ENCODE measurements around the gene ARHGAP40. TPM values are rescaled to one million over a fixed set of nuclear protein-coding genes. Genes with fewer than 3 reads are reported as not detected.

Gene ARHGAP40
- total and polyA plus RNA-seq, 9 of the 15 experiments (the other 6 are each of a cell fraction or from before 2014, with no cell fraction given): not detected

- TF ChIP-seq PTBP1 (IDR thresholded peaks at IDR 0.05; ENCODE audit: low read depth, low read length) (no peak), KLF10 (CRISPR knock-in tag; IDR thresholded peaks at IDR 0.05) (no peak), BHLHE40 (IDR thresholded peaks at IDR 0.05; ENCODE audit: low read length) (no peak), ZNF551 (CRISPR knock-in tag; IDR thresholded peaks at IDR 0.05) (no peak), ERF (CRISPR knock-in tag; IDR thresholded peaks at IDR 0.05) (no peak), MECOM (CRISPR knock-in tag; IDR thresholded peaks at IDR 0.05) (no peak), MBD2 (IDR thresholded peaks at IDR 0.05; ENCODE audit: borderline replicate concordance, low read depth) (peak; percentile 49; the same call in 1 of the 2 replicates), ZNF583 (CRISPR knock-in tag; IDR thresholded peaks at IDR 0.05) (no peak), ZNF512 (tag; IDR thresholded peaks at IDR 0.05) (no peak), CXXC5 (CRISPR knock-in tag; IDR thresholded peaks at IDR 0.05) (peak; percentile 76), MAFK (IDR thresholded peaks at IDR 0.05; ENCODE audit: low read length) (no peak), E4F1 (CRISPR knock-in tag; IDR thresholded peaks at IDR 0.05; ENCODE audit: borderline replicate concordance) (no peak), ZNF408 (CRISPR knock-in tag; IDR thresholded peaks at IDR 0.05; ENCODE audit: low read depth) (no peak), FOS (IDR thresholded peaks at IDR 0.05; ENCODE audit: extremely low read depth, insufficient read length) (no peak), DMBX1 (CRISPR knock-in tag; IDR thresholded peaks at IDR 0.05; ENCODE audit: borderline replicate concordance) (no peak), HNRNPUL1 (IDR thresholded peaks at IDR 0.05; ENCODE audit: low read length) (no peak), KLF1 (tag; IDR thresholded peaks at IDR 0.05) (no peak), PCBP1 (IDR thresholded peaks at IDR 0.05; ENCODE audit: low read depth, low read length, poor library complexity, severe bottlenecking) (no peak)
- TF ChIP-seq, protein P1, sequence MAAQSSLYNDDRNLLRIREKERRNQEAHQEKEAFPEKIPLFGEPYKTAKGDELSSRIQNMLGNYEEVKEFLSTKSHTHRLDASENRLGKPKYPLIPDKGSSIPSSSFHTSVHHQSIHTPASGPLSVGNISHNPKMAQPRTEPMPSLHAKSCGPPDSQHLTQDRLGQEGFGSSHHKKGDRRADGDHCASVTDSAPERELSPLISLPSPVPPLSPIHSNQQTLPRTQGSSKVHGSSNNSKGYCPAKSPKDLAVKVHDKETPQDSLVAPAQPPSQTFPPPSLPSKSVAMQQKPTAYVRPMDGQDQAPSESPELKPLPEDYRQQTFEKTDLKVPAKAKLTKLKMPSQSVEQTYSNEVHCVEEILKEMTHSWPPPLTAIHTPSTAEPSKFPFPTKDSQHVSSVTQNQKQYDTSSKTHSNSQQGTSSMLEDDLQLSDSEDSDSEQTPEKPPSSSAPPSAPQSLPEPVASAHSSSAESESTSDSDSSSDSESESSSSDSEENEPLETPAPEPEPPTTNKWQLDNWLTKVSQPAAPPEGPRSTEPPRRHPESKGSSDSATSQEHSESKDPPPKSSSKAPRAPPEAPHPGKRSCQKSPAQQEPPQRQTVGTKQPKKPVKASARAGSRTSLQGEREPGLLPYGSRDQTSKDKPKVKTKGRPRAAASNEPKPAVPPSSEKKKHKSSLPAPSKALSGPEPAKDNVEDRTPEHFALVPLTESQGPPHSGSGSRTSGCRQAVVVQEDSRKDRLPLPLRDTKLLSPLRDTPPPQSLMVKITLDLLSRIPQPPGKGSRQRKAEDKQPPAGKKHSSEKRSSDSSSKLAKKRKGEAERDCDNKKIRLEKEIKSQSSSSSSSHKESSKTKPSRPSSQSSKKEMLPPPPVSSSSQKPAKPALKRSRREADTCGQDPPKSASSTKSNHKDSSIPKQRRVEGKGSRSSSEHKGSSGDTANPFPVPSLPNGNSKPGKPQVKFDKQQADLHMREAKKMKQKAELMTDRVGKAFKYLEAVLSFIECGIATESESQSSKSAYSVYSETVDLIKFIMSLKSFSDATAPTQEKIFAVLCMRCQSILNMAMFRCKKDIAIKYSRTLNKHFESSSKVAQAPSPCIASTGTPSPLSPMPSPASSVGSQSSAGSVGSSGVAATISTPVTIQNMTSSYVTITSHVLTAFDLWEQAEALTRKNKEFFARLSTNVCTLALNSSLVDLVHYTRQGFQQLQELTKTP (IDR thresholded peaks at IDR 0.05; ENCODE audit: low read depth in 1 of 2, partially characterized antibody in 2 of 2): no peak
- TF ChIP-seq, protein P2, sequence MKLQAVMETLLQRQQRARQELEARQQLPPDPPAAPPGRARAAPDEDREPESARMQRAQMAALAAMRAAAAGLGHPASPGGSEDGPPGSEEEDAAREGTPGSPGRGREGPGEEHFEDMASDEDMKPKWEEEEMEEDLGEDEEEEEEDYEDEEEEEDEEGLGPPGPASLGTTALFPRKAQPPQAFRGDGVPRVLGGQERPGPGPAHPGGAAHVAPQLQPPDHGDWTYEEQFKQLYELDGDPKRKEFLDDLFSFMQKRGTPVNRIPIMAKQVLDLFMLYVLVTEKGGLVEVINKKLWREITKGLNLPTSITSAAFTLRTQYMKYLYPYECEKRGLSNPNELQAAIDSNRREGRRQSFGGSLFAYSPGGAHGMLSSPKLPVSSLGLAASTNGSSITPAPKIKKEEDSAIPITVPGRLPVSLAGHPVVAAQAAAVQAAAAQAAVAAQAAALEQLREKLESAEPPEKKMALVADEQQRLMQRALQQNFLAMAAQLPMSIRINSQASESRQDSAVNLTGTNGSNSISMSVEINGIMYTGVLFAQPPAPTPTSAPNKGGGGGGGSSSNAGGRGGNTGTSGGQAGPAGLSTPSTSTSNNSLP (IDR thresholded peaks at IDR 0.05; ENCODE audit: borderline replicate concordance, low read depth, low read length): no peak
These were observed 72.6 kb downstream of the ARHGAP40 start (continued) for GRCh38 chr20:38674092-38674764.

Data from K562 (cell line).